Mucosa of gallbladder (tissue), 1 donor: ENCODE measurements around the gene SLF2. TPM values are rescaled to one million over a fixed set of nuclear protein-coding genes. Genes with fewer than 3 reads are reported as not detected.

ENCODE experiments used
- DNase-seq: peaks from one replicate; pipeline ENCODE4 v3.0.0-alpha.2; 2020; ENCODE audit warnings: low spot score
- total RNA-seq: library from RNA; stranded (reverse); gene quantifications from one replicate; pipeline ENCODE4 v1.2.1, GENCODE V29; 2021
- donor health status: DM: no; HTN: no; CAD: no.

SLF2 gene
- total RNA-seq, 1 donor from 2014 or later: 26.1 TPM

DNA sequence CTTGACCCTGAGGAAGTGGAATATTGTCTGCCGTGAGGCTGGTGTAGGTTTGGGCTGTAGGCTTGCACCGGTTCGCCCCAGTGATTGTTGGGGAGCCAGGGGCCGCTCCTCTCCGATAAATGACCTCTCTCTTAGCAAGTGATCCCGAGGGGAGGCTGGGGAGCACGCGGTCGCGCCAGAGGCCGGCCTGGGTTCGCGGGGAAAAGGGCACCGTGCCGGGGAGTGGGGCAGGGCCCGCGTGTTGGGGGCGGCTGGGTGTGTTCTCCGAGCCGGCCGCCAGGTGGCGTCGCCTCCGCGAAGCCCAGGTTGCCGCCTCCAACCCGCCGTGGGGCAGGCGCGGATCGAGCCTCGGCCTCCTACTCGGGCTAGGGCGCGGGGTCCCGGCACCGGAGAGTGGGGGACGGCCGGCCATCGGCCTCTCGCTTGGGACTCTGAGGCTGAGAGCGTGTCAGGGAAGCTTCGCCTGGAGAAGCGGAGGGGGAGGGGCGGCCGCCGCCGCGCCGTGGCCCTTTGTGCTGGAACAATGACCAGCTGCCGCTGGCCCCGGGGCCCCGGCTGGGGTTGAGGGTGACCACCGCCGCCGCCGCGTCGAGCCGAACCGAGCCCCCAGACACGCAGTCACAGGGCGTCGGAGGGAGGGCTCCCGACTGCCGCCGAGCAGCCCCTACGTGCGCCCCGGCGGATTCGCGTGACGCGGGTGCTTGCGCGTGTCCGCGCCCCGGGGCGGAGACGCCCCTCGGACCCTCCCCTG is 86.4 kb downstream of the SLF2 start:
- DNase-seq: peak; percentile 78

GRCh38 chr10:100999742-101000126 is 87.0 kb downstream of the SLF2 start, which contains the start of gene LZTS2:
LZTS2 (plus strand) TSS chr10:100999808; CDS start chr10:101002539, 2,731 bp downstream.
- DNase-seq: no peak

- DNase-seq: no peak
These were observed 87.6 kb downstream of the SLF2 start for GRCh38 chr10:101000127-101000914.

DNA sequence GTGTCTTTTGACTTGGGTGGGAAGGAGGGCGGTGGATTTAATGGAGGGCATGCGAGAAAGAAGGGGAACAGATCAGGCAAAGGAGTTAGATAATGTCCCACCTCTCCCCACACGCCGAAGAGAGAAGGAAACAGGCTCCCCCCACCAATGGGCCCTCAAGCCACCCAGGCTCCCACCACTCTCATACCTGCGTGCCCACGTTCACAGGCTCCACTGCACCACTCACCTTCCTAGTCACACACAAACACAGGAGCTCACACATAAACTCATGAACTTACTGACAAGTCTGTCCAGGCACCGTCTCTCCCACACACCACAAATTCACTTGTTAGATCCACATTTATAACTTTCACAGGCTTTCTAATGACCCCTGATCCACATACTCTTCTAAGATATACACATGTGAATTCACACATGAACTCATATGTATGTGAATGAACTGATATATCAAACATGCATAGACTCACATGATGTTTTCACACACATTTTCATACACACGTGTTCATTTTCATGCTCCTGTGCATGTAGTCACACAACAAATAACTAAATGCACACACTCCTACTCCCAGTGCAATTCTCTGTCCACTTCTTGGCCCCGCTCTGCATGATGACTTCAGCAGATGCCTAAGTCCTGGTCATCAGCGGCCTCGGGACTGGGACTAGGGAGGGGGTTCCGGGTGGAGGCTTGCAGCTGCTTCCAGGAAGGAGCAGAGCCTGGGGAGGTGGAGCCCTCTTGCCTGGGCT is 88.3 kb downstream of the SLF2 start:
- peak; percentile 83 for DNase-seq

DNA sequence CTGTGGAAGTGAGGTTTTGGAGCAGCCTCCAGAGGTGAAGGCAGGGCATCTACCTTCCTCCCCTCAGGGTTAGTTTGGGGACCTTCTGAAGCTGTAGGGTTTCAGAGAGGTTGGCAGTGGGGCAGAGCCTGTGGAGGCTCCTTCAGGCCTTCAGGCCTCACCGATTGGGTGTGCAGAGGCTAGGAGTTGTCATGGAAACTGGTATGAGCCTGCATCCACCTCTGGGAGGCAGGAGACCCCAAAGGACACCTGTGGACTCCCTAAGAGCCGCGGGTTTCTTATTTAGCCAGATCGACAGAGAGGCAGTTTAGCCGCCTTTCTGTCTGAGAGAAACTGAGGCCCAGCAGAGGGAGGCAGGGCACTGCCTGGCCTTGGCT is 88.9 kb downstream of the SLF2 start:
- DNase-seq: no peak

GRCh38 chr10:101002456-101002855 is 89.7 kb downstream of the SLF2 start:
- DNase-seq: no peak

DNA sequence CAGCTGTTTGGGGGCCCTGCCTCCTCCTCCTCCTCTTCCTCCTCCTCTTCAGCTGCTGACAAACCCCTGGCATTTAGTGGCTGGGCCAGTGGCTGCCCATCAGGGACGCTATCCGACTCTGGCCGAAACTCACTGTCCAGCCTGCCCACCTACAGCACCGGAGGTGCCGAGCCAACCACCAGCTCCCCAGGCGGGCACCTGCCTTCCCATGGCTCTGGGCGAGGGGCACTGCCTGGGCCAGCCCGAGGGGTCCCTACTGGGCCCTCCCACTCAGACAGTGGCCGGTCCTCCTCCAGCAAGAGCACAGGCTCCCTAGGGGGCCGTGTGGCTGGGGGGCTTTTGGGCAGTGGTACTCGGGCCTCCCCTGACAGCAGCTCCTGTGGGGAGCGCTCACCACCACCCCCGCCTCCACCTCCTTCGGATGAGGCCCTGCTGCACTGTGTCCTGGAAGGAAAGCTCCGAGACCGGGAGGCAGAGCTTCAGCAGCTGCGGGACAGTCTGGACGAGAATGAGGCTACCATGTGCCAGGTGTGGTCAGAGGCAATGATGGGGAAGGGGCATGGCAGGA is 91.0 kb downstream of the SLF2 start:
- no peak for DNase-seq

GRCh38 chr10:101005361-101005760 is 92.6 kb downstream of the SLF2 start:
- DNase-seq: no peak

- no peak for DNase-seq
These were observed 93.3 kb downstream of the SLF2 start for GRCh38 chr10:101005869-101006567.

- no peak for DNase-seq
These were observed 93.9 kb downstream of the SLF2 start for GRCh38 chr10:101006593-101007098.

DNA sequence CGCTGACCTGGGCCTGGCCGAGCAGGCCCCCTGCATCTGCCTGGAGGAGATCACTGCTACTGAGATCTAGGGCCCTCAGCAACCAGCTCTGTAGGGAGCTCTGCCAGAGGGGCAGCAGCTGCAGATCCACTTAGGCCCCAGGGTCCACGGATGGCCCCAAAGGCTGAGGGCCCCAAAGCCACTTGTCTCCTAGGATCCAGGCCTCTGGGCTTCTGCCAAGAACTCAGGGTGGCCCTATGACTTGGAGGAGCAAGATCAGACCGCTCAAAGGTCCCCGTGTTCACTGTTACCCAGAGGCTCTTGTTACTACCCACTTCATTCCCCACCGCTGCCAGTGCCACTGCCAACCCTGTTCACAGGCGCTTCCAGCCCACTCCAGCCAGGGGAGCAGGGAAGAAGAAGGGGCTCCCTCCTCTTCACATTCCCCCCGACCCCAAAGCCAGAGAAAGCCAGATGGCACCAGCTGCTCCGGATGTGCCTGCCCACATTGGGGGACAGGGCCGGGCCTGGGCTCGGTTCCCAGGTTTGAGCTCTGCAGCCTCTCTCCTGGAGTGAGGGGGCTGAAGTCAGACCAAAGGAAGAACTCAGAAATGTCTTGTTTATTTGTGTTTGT is 94.4 kb downstream of the SLF2 start:
- DNase-seq: no peak

- no peak for DNase-seq
These were observed 95.4 kb downstream of the SLF2 start for GRCh38 chr10:101007915-101008822.

DNA sequence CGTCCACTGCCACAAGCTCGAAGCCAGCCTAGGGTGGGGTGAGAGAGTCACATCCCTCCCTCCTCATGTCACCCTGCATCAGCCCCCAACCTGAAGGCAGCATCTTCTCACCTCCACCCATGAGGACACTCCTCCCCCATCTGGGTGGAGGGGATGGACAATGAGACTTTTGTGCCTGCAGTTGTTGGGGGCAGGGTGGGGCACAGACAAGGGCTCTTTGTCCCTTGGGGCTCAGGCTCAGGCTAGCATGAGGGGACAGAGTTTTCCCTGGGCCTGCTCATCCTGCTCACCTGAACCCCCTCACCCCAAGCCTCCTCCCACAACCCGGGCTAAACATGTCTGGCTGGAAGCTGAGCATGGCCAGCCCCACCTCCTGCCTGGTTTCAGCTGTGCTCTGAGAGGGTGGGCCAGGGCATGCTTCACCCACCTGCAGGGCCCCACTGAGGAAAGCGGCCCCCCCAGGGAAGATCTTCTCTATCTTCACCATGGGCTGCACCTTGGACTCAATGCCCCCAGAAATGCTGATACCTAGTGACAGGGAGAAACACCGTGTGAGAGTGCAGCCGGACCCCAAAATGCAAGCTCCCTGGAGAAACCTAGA is 96.2 kb downstream of the SLF2 start:
- no peak for DNase-seq

DNA sequence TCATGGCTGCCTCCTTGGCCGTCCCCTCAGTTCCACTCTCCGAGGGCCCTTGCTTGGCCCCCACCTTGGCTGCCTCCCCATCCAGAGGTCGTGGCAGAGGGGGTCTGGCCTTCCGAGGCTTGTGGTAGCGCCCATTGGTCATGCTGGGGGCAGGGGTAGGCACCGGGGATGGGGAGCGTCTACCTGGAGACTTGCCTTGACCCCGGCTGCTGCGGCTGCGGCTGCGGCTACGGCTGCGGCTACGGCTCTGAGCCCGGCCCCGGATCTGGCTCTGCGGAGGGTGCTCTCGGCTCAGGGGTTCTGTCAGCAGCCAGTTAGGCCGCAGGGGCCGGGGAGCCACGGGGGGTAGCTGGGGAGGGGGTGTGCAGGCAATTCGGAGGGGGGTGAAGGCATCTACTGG is 97.6 kb downstream of the SLF2 start:
- no peak for DNase-seq

- no peak for DNase-seq
These were observed 99.0 kb downstream of the SLF2 start for GRCh38 chr10:101011517-101012423.

GRCh38 chr10:101012525-101013364 is 100.0 kb downstream of the SLF2 start:
- DNase-seq: peak; percentile 93

DNA sequence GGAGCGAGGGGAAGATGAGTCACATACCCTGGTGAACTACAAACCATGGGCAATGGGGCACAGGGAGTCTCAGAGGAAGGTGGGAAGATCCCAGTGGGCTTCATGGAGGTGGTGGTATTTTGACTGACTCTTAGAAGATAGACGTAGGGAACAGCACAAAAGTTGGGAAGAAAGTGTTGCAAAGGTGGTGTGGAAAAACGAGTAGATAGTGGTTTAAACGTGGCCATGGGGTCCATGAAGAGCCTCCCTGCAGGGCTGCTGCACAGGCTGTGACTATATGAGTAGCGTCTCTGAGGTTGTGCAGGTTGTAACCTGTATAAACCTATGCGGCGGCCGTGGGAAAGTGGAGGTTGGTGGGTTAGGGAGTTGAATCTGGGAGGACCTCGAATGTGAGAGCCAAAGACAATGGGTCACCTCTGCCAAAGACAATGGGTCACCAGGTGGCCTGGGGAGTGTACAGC is 100.6 kb downstream of the SLF2 start:
- no peak for DNase-seq
